ENCODE results near the gene CUL9. TPM values are rescaled to one million over a fixed set of nuclear protein-coding genes. Genes with fewer than 3 reads are reported as not detected.

CUL9 gene
- polyA plus RNA-seq, 3 donors = 2.9 to 68.8 (median 3.8) TPM

DNA sequence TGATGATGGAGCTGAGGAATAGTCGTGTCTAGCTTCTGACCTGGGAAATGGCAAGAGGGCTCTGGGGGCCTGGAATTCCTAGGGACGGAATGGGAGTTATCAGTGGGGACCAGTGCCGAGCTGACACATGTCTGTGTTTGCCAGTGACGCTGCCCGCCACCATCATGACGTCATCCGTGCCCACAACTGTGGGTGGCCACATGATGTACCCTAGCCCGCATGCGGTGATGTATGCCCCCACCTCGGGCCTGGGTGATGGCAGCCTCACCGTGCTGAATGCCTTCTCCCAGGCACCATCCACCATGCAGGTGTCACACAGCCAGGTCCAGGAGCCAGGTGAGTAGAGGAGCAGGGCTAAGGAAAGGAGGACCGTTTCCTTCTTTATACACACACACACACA lies 3.8 kb upstream of the CUL9 start:
- no peak overlapping the region for H2AFZ ChIP-seq (ENCODE audit: insufficient read depth, low read depth, low read length, poor library complexity, severe bottlenecking)
- H3K27ac ChIP-seq (ENCODE audit: low read depth in 1 of 2, low read length in 2 of 2) = peak overlapping the region in 1 of 2 donors; percentile 26
- H3K4me2 ChIP-seq (replicated peaks; ENCODE audit: extremely low read depth, low read length, poor library complexity, severe bottlenecking) = no peak overlapping the region
- peaks cover 30 to 51% of the 10 kb centered on the region in 2 donors for H3K36me3 ChIP-seq (replicated peaks in 1 of 2; ENCODE audit: control insufficient read depth in 1 of 2, insufficient read depth in 2 of 2, low read length in 2 of 2)
- Mint-ChIP-seq H3K27ac (peak overlapping the region in 3 of 7 donors; percentile 10 to 51 (median 20)), H3K4me1 (peaks cover 42% of the 10 kb centered on the region), H3K27me3 (ENCODE audit: low read depth in 3 of 3) (no peaks in the 10 kb centered on the region), H3K9me3 (no peaks in the 10 kb centered on the region), H3K36me3 (peaks cover 39 to 56% of the 10 kb centered on the region in 2 donors), H3K4me3 (no peak overlapping the region)
- no peak overlapping the region for H3K9ac ChIP-seq (ENCODE audit: insufficient read depth, low read length, poor library complexity, severe bottlenecking)
- intact Hi-C loops (cut with micrococcal nuclease) = loop anchor here in 1 of 2 donors (10.0 kb wide), 4 partner anchors 67 to 433 kb away; partner anchors contain the start of genes CUL7, KLC4, LRRC73 and MRPL2
- TF ChIP-seq, protein P1, sequence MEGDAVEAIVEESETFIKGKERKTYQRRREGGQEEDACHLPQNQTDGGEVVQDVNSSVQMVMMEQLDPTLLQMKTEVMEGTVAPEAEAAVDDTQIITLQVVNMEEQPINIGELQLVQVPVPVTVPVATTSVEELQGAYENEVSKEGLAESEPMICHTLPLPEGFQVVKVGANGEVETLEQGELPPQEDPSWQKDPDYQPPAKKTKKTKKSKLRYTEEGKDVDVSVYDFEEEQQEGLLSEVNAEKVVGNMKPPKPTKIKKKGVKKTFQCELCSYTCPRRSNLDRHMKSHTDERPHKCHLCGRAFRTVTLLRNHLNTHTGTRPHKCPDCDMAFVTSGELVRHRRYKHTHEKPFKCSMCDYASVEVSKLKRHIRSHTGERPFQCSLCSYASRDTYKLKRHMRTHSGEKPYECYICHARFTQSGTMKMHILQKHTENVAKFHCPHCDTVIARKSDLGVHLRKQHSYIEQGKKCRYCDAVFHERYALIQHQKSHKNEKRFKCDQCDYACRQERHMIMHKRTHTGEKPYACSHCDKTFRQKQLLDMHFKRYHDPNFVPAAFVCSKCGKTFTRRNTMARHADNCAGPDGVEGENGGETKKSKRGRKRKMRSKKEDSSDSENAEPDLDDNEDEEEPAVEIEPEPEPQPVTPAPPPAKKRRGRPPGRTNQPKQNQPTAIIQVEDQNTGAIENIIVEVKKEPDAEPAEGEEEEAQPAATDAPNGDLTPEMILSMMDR (IDR thresholded peaks at IDR 0.05) = no peak
- no peak overlapping the region for H3K4me3 ChIP-seq (replicated peaks in 1 of 3; ENCODE audit: low read depth in 2 of 3, low read length in 3 of 3)
- no peaks in the 10 kb centered on the region for H3K9me3 ChIP-seq (replicated peaks in 1 of 2; ENCODE audit: control insufficient read depth in 1 of 2, insufficient read depth in 1 of 2, low read length in 2 of 2)
- H4K20me1 ChIP-seq (ENCODE audit: insufficient read depth, low read length) = peaks cover 30% of the 10 kb centered on the region
- peaks cover 29% of the 10 kb centered on the region for H3K79me2 ChIP-seq (ENCODE audit: insufficient read depth, low read length)
- peaks cover 39 to 46% of the 10 kb centered on the region in 2 donors for H3K4me1 ChIP-seq (ENCODE audit: control insufficient read depth in 1 of 2, insufficient read depth in 2 of 2, low read length in 2 of 2)
- H3K27me3 ChIP-seq (ENCODE audit: control insufficient read depth in 2 of 2, insufficient read depth in 2 of 2, low read length in 2 of 2) = no peaks in the 10 kb centered on the region
- WGBS (ENCODE audit: insufficient coverage) = 91% methylated on average over 7 of the region's 12 CpGs
- no peak for DNase-seq

DNA sequence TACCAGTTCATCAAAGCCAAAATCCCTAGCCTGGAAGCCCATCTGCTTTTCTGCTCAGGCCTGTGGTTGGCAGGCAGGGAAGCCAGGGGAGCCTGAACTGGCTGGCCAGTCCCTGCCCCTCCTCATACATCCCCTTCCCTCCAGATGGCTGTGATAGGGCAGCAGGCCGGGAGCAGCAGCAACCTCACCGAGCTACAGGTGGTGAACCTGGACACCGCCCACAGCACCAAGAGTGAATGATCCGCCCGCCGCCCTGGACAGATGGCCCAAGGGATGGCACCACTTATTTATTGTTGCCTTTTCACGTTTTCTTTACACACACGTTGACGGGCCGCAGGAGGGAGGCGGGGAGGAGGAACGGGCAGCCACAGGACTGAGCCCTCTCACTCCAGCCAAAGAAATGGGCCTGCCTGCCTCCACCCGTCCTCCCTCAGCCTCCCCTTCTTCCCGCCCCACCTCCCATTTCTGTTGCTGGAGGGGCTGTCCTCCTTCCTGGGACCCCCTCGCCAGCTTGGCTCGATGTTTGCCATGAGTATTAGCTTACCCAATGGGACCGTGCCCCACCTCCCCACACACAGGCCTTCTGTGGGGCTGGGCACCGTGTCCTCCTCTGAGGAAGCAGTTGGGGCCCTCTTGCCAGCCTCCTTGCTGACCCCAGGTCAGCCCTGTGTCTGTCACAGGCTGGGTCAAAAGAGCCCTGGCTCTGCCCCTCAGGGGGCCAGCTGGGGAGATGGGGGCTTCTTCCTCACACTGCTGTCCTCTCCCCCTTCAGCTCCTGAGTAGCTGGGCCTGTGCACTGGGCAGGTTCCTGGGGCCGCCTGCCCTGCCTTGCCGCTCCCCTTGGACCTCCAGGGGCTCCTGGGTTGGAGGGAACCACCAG lies 2.8 kb upstream of the CUL9 start:
- peak overlapping the region in 1 of 2 donors; percentile 31 for H3K27ac ChIP-seq (ENCODE audit: low read depth in 1 of 2, low read length in 2 of 2)
- H3K9ac ChIP-seq (ENCODE audit: insufficient read depth, low read length, poor library complexity, severe bottlenecking) = no peak overlapping the region
- Mint-ChIP-seq H3K9me3 (no peaks in the 10 kb centered on the region), H3K27me3 (ENCODE audit: low read depth in 3 of 3) (peaks cover 0 to 2% (median 0%) of the 10 kb centered on the region in 3 donors), H3K4me3 (no peak overlapping the region), H3K4me1 (peaks cover 41% of the 10 kb centered on the region), H3K36me3 (peaks cover 43 to 52% of the 10 kb centered on the region in 2 donors), H3K27ac (peak overlapping the region in 4 of 7 donors; percentile 5 to 73 (median 32))
- H3K79me2 ChIP-seq (ENCODE audit: insufficient read depth, low read length) = peaks cover 19% of the 10 kb centered on the region
- intact Hi-C loops (cut with micrococcal nuclease) = loop anchor here in 1 of 2 donors (10.0 kb wide), 4 partner anchors 66 to 434 kb away; partner anchors contain the start of genes CUL7, KLC4, LRRC73 and MRPL2
- H4K20me1 ChIP-seq (ENCODE audit: insufficient read depth, low read length) = peaks cover 21% of the 10 kb centered on the region
- TF ChIP-seq, protein P1 (IDR thresholded peaks at IDR 0.05) = no peak
- no peak overlapping the region for H3K4me2 ChIP-seq (replicated peaks; ENCODE audit: extremely low read depth, low read length, poor library complexity, severe bottlenecking)
- H3K36me3 ChIP-seq (replicated peaks in 1 of 2; ENCODE audit: control insufficient read depth in 1 of 2, insufficient read depth in 2 of 2, low read length in 2 of 2) = peaks cover 30 to 53% of the 10 kb centered on the region in 2 donors
- no peak overlapping the region for H2AFZ ChIP-seq (ENCODE audit: insufficient read depth, low read depth, low read length, poor library complexity, severe bottlenecking)
- no peaks in the 10 kb centered on the region for H3K9me3 ChIP-seq (replicated peaks in 1 of 2; ENCODE audit: control insufficient read depth in 1 of 2, insufficient read depth in 1 of 2, low read length in 2 of 2)
- H3K4me3 ChIP-seq (replicated peaks in 1 of 3; ENCODE audit: low read depth in 2 of 3, low read length in 3 of 3) = no peak overlapping the region
- 97% methylated on average over 16 of the region's 20 CpGs for WGBS (ENCODE audit: insufficient coverage)
- no peaks in the 10 kb centered on the region for H3K27me3 ChIP-seq (ENCODE audit: control insufficient read depth in 2 of 2, insufficient read depth in 2 of 2, low read length in 2 of 2)
- no peak for DNase-seq
- H3K4me1 ChIP-seq (ENCODE audit: control insufficient read depth in 1 of 2, insufficient read depth in 2 of 2, low read length in 2 of 2) = peaks cover 31 to 41% of the 10 kb centered on the region in 2 donors

Measured in CD14-positive monocyte (primary cell).